ENCODE results near the gene RASIP1.

Gene RASIP1

DNA sequence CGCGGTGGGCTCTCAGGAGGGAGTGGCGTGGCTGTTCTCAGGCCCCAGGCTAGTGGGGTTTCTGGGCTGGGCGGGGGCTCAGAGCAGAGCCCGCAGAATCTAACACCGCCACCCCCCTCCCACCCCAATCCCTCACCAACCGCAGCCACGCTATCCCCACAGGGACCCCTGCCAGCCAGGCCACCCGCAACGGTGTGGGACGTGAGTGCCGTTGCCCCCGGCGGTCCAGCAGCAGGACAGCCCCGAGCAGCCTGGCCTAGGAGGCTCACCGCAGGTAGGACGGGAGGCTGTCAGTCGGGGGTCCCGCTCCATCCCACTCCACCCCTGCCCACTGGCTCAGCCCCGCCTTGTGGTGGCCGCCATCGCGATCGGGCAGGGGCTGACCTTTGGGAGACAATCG lies 67.4 kb downstream of the RASIP1 start, which contains the start of gene NTN5:
NTN5 (minus strand) TSS at position 24 of the 400 bp plus-strand sequence. CDS start 2,031 bp downstream, outside the sequence.
- DNase-seq, result no peak

DNA sequence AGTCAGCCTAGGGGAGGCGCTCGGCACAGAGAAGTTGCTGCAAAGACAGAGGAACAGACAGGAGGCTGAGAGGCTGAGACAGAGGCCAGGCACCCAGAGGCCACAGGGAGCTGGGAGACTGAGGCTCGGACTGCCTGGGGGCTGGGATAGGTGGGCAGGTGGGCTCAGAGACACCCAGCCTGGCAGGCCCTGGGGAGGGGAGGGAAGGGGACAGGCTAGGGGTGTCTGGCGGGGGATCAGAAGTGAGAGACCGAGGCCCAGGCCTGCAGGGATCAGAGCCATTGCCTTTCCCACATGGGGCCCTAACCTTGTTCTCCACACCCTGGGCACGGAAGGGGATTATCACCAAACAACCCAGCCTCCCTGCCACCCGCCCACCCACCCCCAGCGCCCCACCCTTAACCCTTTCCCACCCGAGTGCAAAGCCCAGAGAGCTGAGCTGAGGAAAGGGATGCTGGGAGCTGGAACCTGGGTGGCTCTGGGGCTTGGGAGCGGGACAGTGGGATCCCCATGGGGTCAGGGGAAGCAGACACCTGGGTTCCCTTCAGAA lies 68.9 kb downstream of the RASIP1 start:
- no peak for DNase-seq

DNA sequence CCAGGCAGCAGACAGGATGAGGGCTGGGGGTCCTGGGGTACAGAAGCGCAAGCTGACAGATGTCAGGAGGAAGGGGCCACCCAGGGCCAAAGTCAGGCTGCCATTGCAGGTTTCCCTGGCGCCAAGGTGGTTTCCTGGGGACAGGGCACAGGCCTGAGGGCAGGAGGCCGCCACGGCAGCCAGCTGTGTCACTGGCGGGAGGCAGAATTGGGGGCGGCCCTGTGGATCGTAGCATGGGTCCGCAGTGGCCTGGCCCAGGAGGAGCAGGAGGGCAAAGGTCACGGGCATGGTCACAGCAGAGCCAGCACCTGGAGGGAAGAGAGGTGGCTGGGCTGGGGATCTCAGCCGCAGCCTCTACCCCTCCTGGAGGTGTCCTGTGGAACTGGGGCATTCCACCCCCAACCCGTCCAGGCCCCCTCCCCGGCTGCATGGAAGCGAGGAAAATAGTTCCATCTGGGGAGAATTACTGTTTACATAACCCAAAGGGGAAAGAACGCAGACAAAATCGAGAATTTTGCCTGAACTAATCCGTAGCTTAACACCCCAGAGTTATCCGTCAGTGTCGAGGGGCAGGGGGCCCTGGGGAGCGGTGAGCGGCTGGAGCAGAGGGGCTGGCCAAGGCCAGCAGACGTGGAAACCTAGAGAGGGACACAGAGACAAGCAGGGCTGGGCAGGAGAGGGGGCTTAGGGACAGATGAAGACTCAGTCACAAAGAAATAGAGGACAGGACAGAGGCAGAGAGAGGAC lies 69.5 kb downstream of the RASIP1 start:
- DNase-seq, result no peak
